Prostate gland (tissue), 2 donors: ENCODE results near the gene TNS3. TPM values are rescaled to one million over a fixed set of nuclear protein-coding genes. Genes with fewer than 3 reads are reported as not detected.

ENCODE experiments used
- DNase-seq: peaks from one replicate; pipeline ENCODE4 v3.0.0-alpha.2; 2019; ENCODE audit warnings: low spot score
- H3K27ac ChIP-seq, 2 donors: fragments of 200-600 bp; sonication (generic); 2 replicates each; pipeline ENCODE4 v1.5.1; 2017 to 2019
- H3K27me3 ChIP-seq: fragments of 200-600 bp; sonication (generic); replicated peaks from 2 replicates; pipeline ENCODE4 v1.5.1; 2019; ENCODE audit not compliant: insufficient read depth
- H3K36me3 ChIP-seq, 2 donors: fragments of 200-600 bp; sonication (generic); 1 replicate in 1 of 2; 2 replicates in 1 of 2; pipeline versions ENCODE4 v1.5.1 to v1.8.1; 2017 to 2019
- H3K4me1 ChIP-seq: fragments of 200-600 bp; sonication (generic); replicated peaks from 2 replicates; pipeline ENCODE4 v1.5.1; 2019
- H3K4me3 ChIP-seq, 2 donors: fragments of 200-600 bp; sonication (generic); 2 replicates each; pipeline ENCODE4 v1.5.1; 2017 to 2019
- H3K9me3 ChIP-seq: fragments of 200-600 bp; sonication (generic); 2 replicates; pipeline ENCODE4 v1.5.1; 2017
- POLR2A ChIP-seq: fragments of 450-650 bp; IDR thresholded peaks from one replicate; pipeline ENCODE4 v1.6.1; 2016; ENCODE audit warnings: antibody characterized with exemption, mild to moderate bottlenecking
- POLR2AphosphoS5 ChIP-seq: sonication (generic); formaldehyde crosslinking; IDR thresholded peaks from one replicate; pipeline ENCODE4 v1.6.1; 2017; ENCODE audit warnings: antibody characterized with exemption
- WGBS: methylation state at CpG from one replicate; pipeline ENCODE4 v1.1.5; 2018; 5-methylcytosine and 5-hydroxymethylcytosine counted together
- intact Hi-C: fragments of 100-400 bp; cut with DNase I; formaldehyde crosslinking; loops from one replicate; pipeline ENCODE4 v1.14.2; 2022
- total RNA-seq, 2 donors: library from RNA; depleted of rRNA; stranded (reverse); fragments of >200 nt; gene quantifications; one replicate each; pipeline ENCODE4 v1.1.0, GENCODE V29; 2016
- TF ChIP-seq, protein P1 (sequence below), 4 experiments: fragments of 200-600 bp in 2 of 4; fragments of 450-650 bp in 2 of 4; sonication (generic) in 2 of 4; IDR thresholded peaks; 1 replicate in 3 of 4; 2 replicates in 1 of 4; pipeline ENCODE4 v1.5.1; 2016 to 2019; ENCODE audit warnings: antibody characterized with exemption in 4 of 4, mild to moderate bottlenecking in 2 of 4, moderate library complexity in 2 of 4

TNS3 gene
- total RNA-seq, 2 donors from 2014 or later, result 19.5 to 95.8 TPM

DNA sequence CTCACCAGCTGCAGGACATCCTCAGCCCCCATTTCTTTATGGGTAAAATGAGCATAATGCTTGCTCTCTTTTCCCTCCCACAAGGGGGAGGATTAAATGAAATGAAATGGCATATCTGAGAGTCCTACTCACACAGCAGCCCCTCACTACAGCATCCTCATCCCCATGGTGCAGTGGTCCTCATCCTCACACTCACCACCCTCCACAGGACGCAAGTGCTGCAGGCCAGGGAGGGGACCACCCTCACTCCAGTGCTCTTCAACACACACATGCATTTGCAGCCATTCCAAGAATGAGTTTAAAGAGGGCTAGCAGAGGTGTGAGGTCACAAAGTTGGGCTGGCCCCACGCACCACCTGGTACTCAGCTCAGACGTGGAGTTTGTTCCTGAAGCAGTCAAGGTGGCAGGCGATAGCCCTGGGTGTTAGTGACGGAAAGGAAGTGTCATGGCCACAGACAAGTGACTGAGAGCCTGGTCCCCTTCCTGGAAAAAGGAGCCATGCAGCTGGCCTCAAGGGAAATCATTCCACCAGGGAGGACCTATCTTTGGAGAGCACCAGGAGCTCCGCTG lies 234.0 kb downstream of the TNS3 start:
- no peak for TF ChIP-seq POLR2AphosphoS5
- no peak for TF ChIP-seq POLR2A
- TF ChIP-seq, protein P1, sequence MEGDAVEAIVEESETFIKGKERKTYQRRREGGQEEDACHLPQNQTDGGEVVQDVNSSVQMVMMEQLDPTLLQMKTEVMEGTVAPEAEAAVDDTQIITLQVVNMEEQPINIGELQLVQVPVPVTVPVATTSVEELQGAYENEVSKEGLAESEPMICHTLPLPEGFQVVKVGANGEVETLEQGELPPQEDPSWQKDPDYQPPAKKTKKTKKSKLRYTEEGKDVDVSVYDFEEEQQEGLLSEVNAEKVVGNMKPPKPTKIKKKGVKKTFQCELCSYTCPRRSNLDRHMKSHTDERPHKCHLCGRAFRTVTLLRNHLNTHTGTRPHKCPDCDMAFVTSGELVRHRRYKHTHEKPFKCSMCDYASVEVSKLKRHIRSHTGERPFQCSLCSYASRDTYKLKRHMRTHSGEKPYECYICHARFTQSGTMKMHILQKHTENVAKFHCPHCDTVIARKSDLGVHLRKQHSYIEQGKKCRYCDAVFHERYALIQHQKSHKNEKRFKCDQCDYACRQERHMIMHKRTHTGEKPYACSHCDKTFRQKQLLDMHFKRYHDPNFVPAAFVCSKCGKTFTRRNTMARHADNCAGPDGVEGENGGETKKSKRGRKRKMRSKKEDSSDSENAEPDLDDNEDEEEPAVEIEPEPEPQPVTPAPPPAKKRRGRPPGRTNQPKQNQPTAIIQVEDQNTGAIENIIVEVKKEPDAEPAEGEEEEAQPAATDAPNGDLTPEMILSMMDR (IDR thresholded peaks at IDR 0.05), result no peak
- no peaks in the 10 kb centered on the region for H3K36me3 ChIP-seq
- intact Hi-C loops, result no loop called here
- H3K27ac ChIP-seq, result no peak overlapping the region
- H3K9me3 ChIP-seq, result no peaks in the 10 kb centered on the region
- DNase-seq, result no peak
- no peak overlapping the region for H3K4me3 ChIP-seq
- H3K4me1 ChIP-seq, result no peaks in the 10 kb centered on the region
- H3K27me3 ChIP-seq, result no peaks in the 10 kb centered on the region
- WGBS, result 93% methylated on average over 6 of the region's 6 CpGs

DNA sequence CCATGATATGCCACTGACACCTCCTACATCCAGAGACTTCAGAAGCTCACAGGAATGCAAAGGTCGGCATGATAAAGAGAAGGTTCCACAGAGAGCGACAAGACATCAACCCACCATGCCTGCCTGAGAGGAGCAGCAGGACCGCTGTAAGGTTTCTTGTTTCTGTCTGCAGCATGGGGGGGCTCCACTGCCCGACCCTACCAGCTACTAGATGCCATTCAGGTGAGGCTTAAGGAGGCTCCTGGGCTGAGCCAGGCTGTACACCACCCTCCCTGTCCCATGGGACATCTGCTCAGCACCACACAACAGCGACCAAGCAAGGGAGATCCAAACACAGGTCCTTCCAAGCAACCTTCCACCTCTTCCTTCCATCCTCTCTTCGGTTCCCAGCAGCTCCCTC lies 234.6 kb downstream of the TNS3 start:
- intact Hi-C loops, result no loop called here
- Histone ChIP-seq H3K4me3 (no peak overlapping the region), H3K36me3 (no peaks in the 10 kb centered on the region), H3K4me1 (no peaks in the 10 kb centered on the region), H3K27me3 (no peaks in the 10 kb centered on the region), H3K9me3 (no peaks in the 10 kb centered on the region), H3K27ac (no peak overlapping the region)
- 90% methylated on average over 6 of the region's 6 CpGs for WGBS
- TF ChIP-seq, protein P1 (IDR thresholded peaks at IDR 0.05), result no peak
- TF ChIP-seq POLR2A (no peak), POLR2AphosphoS5 (no peak)
- no peak for DNase-seq

DNA sequence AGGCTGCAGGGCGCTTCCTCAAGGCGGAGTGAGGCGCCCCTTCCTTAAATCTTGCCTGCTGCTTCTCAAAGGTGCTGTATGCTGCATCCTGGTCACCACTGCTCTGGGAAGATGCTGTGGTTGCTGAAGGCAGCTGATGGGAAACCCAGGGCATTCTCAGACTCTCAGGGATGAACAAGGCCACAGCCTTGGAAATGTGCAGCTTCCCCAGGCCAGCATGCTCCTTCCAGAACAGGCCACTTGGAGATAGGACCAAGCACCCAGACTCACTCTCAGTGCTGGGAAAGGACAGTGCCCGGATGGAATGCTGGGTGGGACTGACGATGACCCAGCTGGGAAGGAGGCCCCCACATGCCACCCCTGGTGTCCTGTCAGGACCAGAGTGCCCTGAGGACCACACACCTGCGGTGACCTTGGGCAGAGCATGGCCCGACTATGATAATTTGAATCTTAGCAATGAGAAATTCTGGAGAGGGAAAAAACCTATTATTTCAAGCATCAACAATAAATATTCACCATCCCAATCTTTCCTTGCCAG lies 235.5 kb downstream of the TNS3 start:
- Histone ChIP-seq H3K4me3 (no peak overlapping the region), H3K27me3 (no peaks in the 10 kb centered on the region), H3K9me3 (no peaks in the 10 kb centered on the region), H3K4me1 (no peaks in the 10 kb centered on the region), H3K36me3 (no peaks in the 10 kb centered on the region), H3K27ac (no peak overlapping the region)
- no peak for DNase-seq
- intact Hi-C loops, result no loop called here
- no peak for TF ChIP-seq POLR2A
- TF ChIP-seq, protein P1 (IDR thresholded peaks at IDR 0.05), result no peak
- TF ChIP-seq POLR2AphosphoS5, result no peak
- WGBS, result 93% methylated on average over 7 of the region's 7 CpGs

DNA sequence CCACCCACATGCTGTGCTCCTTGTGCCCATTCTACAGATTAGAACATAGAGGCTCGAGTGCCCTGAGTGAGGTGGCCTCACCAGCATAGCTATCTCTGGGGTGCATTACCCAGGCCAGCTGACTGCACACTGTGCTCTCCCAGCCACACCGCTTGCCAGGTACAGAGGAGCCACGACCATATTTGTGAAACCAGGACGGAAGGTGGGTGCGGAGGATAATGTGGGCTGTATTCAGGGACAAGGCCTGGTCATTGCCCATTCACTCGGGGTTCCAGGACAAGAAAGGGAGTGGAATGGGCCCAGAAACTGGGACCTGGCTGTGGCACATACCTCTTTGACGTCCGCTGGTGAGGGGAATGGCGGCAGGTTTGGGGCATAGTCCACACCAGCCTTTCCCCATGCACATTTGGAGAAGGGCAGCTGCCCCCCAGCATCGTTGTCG lies 236.0 kb downstream of the TNS3 start:
- TF ChIP-seq, protein P1 (IDR thresholded peaks at IDR 0.05), result no peak
- TF ChIP-seq POLR2AphosphoS5 (no peak), POLR2A (no peak)
- no peak for DNase-seq
- no peak overlapping the region for H3K27ac ChIP-seq
- no peaks in the 10 kb centered on the region for H3K9me3 ChIP-seq
- WGBS, result 93% methylated on average over 11 of the region's 11 CpGs
- intact Hi-C loops, result no loop called here
- no peak overlapping the region for H3K4me3 ChIP-seq
- no peaks in the 10 kb centered on the region for H3K36me3 ChIP-seq
- no peaks in the 10 kb centered on the region for H3K27me3 ChIP-seq
- H3K4me1 ChIP-seq, result no peaks in the 10 kb centered on the region

DNA sequence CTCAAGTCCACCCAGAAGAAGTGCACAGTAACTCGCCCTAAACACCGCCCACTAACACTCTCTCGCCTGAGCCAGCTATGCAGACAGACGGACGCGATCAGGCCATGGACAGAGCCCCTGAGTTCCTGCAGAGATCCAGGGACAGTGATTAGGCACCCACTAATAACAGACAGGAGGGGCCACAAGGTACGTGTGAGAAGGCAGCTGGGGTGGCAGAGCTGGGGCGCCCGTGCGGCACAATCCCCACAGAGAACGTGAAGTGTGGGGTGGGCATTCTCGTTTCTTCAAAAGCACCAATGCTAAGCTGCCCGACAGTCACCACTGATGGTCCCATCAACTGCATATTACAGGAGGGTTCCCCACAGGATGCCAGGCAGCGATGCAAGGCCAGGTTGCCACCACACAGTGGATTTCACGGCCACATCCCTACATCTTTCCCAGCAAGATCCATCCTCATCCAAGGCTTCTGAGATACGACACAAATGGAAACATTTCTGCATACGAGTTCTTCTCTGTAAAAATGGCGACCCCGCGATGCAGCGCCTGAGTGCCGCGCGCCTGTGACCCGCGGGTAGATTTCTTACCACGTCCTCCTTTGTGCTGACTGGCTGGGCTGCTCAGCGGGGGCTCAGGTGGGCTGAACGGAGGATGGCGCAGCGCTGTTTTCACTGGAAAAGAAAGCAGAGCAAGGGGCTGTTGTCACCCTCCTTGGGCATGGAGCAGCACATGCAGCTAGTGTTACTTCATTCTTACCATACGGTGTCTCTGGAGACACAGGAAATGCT lies 237.5 kb downstream of the TNS3 start:
- no peak for DNase-seq
- Histone ChIP-seq H3K36me3 (no peaks in the 10 kb centered on the region), H3K4me3 (no peak overlapping the region), H3K27me3 (no peaks in the 10 kb centered on the region), H3K27ac (no peak overlapping the region), H3K9me3 (no peaks in the 10 kb centered on the region), H3K4me1 (no peaks in the 10 kb centered on the region)
- TF ChIP-seq POLR2AphosphoS5, result no peak
- no peak for TF ChIP-seq POLR2A
- TF ChIP-seq, protein P1 (IDR thresholded peaks at IDR 0.05), result no peak
- intact Hi-C loops, result no loop called here
- 96% methylated on average over 32 of the region's 32 CpGs for WGBS
